ENCODE results near the gene PDS5A.
"Not testable (repeated sequence)": the region's sequence is repeated elsewhere in the genome, so short reads cannot be mapped to it uniquely, and the experiment has no call there.

The PDS5A gene

GRCh38 chr4:39873823-39874222, 103.9 kb downstream of the PDS5A start:
- H3K36me3 ChIP-seq (ENCODE audit: insufficient read depth, low read length), result peaks cover 87% of the 10 kb centered on the region
- no peaks in the 10 kb centered on the region for H3K27me3 ChIP-seq (ENCODE audit: insufficient read depth, low read length)
- no peak overlapping the region for H2AFZ ChIP-seq (ENCODE audit: low read depth, low read length)
- no peaks in the 10 kb centered on the region for H3K9me3 ChIP-seq (ENCODE audit: low read length)
- no peak overlapping the region for H3K4me3 ChIP-seq (ENCODE audit: low read length)
- no peaks in the 10 kb centered on the region for H3K4me1 ChIP-seq (ENCODE audit: insufficient read depth, low read length)

DNA sequence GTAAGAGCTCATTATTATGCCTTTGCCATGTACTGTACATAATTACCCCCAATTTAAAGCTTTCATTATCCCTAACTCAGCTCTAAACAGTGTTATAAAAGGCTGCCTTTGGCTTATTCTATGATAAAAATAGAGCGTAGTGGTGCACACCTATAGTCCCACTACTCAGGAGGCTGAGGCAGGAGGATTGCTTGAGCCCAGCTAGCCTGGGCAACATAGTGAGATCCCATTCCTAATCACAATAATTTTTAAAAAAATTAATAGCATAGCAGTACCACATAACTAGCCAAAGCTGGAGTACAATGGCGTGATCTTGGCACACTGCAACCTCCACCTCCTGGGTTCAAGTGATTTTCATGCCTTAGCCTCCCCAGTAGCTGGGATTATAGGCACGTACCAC, 112.4 kb downstream of the PDS5A start:
- H3K27me3 ChIP-seq (ENCODE audit: insufficient read depth, low read length), result no peaks in the 10 kb centered on the region
- H3K4me1 ChIP-seq (ENCODE audit: insufficient read depth, low read length), result peaks cover 8% of the 10 kb centered on the region
- peaks cover 62% of the 10 kb centered on the region for H3K36me3 ChIP-seq (ENCODE audit: insufficient read depth, low read length)
- no peaks in the 10 kb centered on the region for H3K9me3 ChIP-seq (ENCODE audit: low read length)
- no peak overlapping the region for H2AFZ ChIP-seq (ENCODE audit: low read depth, low read length)
- no peak overlapping the region for H3K4me3 ChIP-seq (ENCODE audit: low read length)

DNA sequence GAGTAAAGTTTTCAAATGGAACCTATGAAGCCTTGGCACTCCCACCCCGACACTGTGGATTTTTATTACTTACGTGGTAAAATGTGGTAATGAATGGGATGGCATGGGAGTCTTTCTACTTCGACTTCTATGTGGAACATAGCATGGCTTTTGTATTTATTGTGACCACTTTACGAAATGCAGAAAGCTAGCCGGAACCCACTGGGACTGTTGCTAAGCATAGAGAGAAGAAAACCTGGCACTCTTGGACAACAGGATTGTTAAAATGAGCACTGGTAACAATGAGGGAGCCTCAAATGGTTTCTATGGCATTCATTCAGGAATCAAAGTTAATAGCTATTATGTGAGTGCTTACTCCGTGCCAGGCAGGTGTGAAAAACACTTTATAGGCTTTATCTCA, 113.3 kb downstream of the PDS5A start:
- peaks cover 8% of the 10 kb centered on the region for H3K4me1 ChIP-seq (ENCODE audit: insufficient read depth, low read length)
- H2AFZ ChIP-seq (ENCODE audit: low read depth, low read length), result no peak overlapping the region
- no peaks in the 10 kb centered on the region for H3K27me3 ChIP-seq (ENCODE audit: insufficient read depth, low read length)
- no peak overlapping the region for H3K4me3 ChIP-seq (ENCODE audit: low read length)
- H3K36me3 ChIP-seq (ENCODE audit: insufficient read depth, low read length), result peaks cover 61% of the 10 kb centered on the region
- H3K9me3 ChIP-seq (ENCODE audit: low read length), result no peaks in the 10 kb centered on the region

DNA sequence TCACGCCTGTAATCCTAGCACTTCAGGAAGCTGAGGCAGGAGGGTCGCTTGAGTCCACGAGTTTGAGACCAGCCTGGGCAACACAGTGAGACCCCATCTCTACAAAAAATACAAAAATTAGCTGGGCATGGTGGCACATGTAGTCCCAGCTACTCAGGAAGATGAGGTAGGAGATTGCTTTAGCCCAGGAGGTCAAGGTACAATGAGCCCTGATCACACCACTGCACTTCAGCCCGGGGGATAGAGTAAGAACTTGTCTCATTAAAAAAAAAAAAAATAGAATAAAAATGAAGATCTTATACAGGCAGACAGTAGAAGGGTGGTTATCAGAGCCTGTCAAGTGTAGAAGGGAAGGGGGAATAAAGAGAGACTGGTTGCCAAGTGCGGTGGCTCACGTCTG, 116.9 kb downstream of the PDS5A start:
- Histone ChIP-seq H3K9me3 (ENCODE audit: low read length) (peaks cover 5% of the 10 kb centered on the region), H3K4me3 (ENCODE audit: low read length) (no peak overlapping the region), H3K36me3 (ENCODE audit: insufficient read depth, low read length) (peaks cover 67% of the 10 kb centered on the region), H3K27me3 (ENCODE audit: insufficient read depth, low read length) (no peaks in the 10 kb centered on the region), H3K4me1 (ENCODE audit: insufficient read depth, low read length) (peaks cover 8% of the 10 kb centered on the region), H2AFZ (ENCODE audit: low read depth, low read length) (no peak overlapping the region)

- Histone ChIP-seq H3K36me3 (ENCODE audit: insufficient read depth, low read length) (peaks cover 73% of the 10 kb centered on the region), H3K4me3 (ENCODE audit: low read length) (no peak overlapping the region)
Measured at GRCh38 chr4:39855909-39856512, 121.7 kb downstream of the PDS5A start.

DNA sequence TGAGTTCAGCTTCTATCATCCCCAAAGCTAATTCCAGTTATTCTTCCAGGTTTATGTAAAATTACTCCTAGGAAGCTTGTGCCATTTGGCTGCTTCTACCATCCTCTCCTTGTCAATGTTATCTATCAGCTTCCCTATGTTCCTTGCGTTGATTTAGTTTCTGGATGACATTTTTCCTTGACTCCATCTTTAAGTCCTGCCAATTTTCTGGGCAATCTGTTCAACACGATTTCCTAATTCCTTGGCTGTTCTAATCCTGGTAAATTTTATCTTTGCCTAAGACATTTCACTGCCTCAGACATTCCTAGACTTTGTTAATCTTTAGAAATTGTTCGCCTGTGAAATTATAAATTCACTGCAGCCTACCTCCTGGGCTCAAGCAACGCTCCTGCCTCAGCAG, 125.1 kb downstream of the PDS5A start:
- Histone ChIP-seq H3K9me3 (ENCODE audit: low read length) (peaks cover 10% of the 10 kb centered on the region), H3K4me1 (ENCODE audit: insufficient read depth, low read length) (no peaks in the 10 kb centered on the region), H3K27me3 (ENCODE audit: insufficient read depth, low read length) (no peaks in the 10 kb centered on the region), H3K36me3 (ENCODE audit: insufficient read depth, low read length) (peaks cover 60% of the 10 kb centered on the region), H2AFZ (ENCODE audit: low read depth, low read length) (no peak overlapping the region), H3K4me3 (ENCODE audit: low read length) (no peak overlapping the region)

More at GRCh38 chr4:39855909-39856512, 121.7 kb downstream of the PDS5A start:
- H3K9me3 ChIP-seq (ENCODE audit: low read length), result peaks cover 10% of the 10 kb centered on the region
- no peaks in the 10 kb centered on the region for H3K4me1 ChIP-seq (ENCODE audit: insufficient read depth, low read length)
- no peaks in the 10 kb centered on the region for H3K27me3 ChIP-seq (ENCODE audit: insufficient read depth, low read length)
- H2AFZ ChIP-seq (ENCODE audit: low read depth, low read length), result no peak overlapping the region

- Histone ChIP-seq H3K27me3 (ENCODE audit: insufficient read depth, low read length) (no peaks in the 10 kb centered on the region), H3K4me3 (ENCODE audit: low read length) (no peak overlapping the region), H3K4me1 (ENCODE audit: insufficient read depth, low read length) (no peaks in the 10 kb centered on the region), H3K9me3 (ENCODE audit: low read length) (peaks cover 4% of the 10 kb centered on the region), H2AFZ (ENCODE audit: low read depth, low read length) (no peak overlapping the region), H3K36me3 (ENCODE audit: insufficient read depth, low read length) (peaks cover 68% of the 10 kb centered on the region)
Measured at GRCh38 chr4:39850727-39851126, 127.0 kb downstream of the PDS5A start.

GRCh38 chr4:39846705-39847104, 131.0 kb downstream of the PDS5A start:
- H3K9me3 ChIP-seq (ENCODE audit: low read length), result no peaks in the 10 kb centered on the region
- peaks cover 69% of the 10 kb centered on the region for H3K36me3 ChIP-seq (ENCODE audit: insufficient read depth, low read length)
- H3K4me1 ChIP-seq (ENCODE audit: insufficient read depth, low read length), result no peaks in the 10 kb centered on the region
- H2AFZ ChIP-seq (ENCODE audit: low read depth, low read length), result no peak overlapping the region
- H3K4me3 ChIP-seq (ENCODE audit: low read length), result no peak overlapping the region
- H3K27me3 ChIP-seq (ENCODE audit: insufficient read depth, low read length), result no peaks in the 10 kb centered on the region

- no peak overlapping the region for H3K4me3 ChIP-seq (ENCODE audit: low read length)
- H3K4me1 ChIP-seq (ENCODE audit: insufficient read depth, low read length), result no peaks in the 10 kb centered on the region
- H3K36me3 ChIP-seq (ENCODE audit: insufficient read depth, low read length), result peaks cover 69% of the 10 kb centered on the region
- H3K27me3 ChIP-seq (ENCODE audit: insufficient read depth, low read length), result no peaks in the 10 kb centered on the region
- no peak overlapping the region for H2AFZ ChIP-seq (ENCODE audit: low read depth, low read length)
- H3K9me3 ChIP-seq (ENCODE audit: low read length), result no peaks in the 10 kb centered on the region
Measured at GRCh38 chr4:39846120-39846519, 131.6 kb downstream of the PDS5A start.

DNA sequence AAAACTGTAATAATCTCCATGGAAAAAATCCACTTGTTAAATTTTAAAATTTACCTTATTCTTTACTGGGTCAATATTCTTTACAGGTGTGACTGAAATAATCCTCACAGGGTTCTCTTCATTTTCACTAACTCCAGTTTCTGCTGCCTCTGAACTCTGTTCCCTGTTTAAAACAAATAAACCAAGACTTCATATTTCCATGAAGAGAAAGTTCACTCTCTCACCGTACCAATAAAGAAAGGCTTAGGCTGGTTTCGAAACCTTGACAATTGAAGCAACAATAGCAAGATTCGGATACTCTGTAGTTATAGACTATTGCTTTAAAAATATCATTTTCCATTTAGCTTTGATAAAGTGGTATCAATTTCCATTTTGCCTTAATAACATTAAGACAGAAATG, 135.8 kb downstream of the PDS5A start:
- Histone ChIP-seq H3K9me3 (ENCODE audit: low read length) (no peaks in the 10 kb centered on the region), H3K36me3 (ENCODE audit: insufficient read depth, low read length) (peaks cover 83% of the 10 kb centered on the region), H3K4me1 (ENCODE audit: insufficient read depth, low read length) (no peaks in the 10 kb centered on the region), H3K27me3 (ENCODE audit: insufficient read depth, low read length) (no peaks in the 10 kb centered on the region), H2AFZ (ENCODE audit: low read depth, low read length) (no peak overlapping the region), H3K4me3 (ENCODE audit: low read length) (no peak overlapping the region)

DNA sequence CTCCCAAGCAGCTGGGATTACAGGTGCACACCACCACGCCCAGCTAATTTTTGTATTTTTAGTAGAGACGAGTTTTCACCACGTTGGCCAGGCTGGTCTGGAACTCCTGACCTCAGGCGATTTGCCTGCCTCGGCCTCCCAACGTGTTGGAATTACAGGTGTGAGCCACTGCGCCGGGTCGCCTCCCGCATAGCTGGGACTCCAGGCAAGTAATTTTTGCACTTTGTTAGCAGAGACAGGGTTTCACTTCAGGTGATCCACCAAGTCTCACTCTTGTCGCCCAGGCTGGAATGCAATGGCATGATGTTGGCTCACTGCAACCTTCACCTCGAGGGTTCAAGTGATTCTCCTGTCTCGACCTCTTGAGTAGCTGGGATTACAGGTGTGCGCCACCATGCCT, 137.2 kb downstream of the PDS5A start:
- H3K27me3 ChIP-seq (ENCODE audit: insufficient read depth, low read length); H3K4me1 ChIP-seq (ENCODE audit: insufficient read depth, low read length); H3K9me3 ChIP-seq (ENCODE audit: low read length); H3K4me3 ChIP-seq (ENCODE audit: low read length); H2AFZ ChIP-seq (ENCODE audit: low read depth, low read length): not testable (repeated sequence)
- peaks cover 79% of the 10 kb centered on the region for H3K36me3 ChIP-seq (ENCODE audit: insufficient read depth, low read length)

GRCh38 chr4:39840027-39840426, 137.7 kb downstream of the PDS5A start:
- Histone ChIP-seq H3K36me3 (ENCODE audit: insufficient read depth, low read length) (peaks cover 79% of the 10 kb centered on the region), H3K4me3 (ENCODE audit: low read length) (no peak overlapping the region), H3K9me3 (ENCODE audit: low read length) (peaks cover 2% of the 10 kb centered on the region), H3K4me1 (ENCODE audit: insufficient read depth, low read length) (no peaks in the 10 kb centered on the region), H3K27me3 (ENCODE audit: insufficient read depth, low read length) (no peaks in the 10 kb centered on the region), H2AFZ (ENCODE audit: low read depth, low read length) (no peak overlapping the region)

GRCh38 chr4:39838431-39838830, 139.3 kb downstream of the PDS5A start:
- peaks cover 85% of the 10 kb centered on the region for H3K36me3 ChIP-seq (ENCODE audit: insufficient read depth, low read length)
- H3K9me3 ChIP-seq (ENCODE audit: low read length), result not testable (repeated sequence)

GRCh38 chr4:39834269-39834668, 143.4 kb downstream of the PDS5A start:
- H2AFZ ChIP-seq (ENCODE audit: low read depth, low read length), result no peak overlapping the region
- peaks cover 68% of the 10 kb centered on the region for H3K36me3 ChIP-seq (ENCODE audit: insufficient read depth, low read length)

More at GRCh38 chr4:39838431-39838830, 139.3 kb downstream of the PDS5A start:
- not testable (repeated sequence) for H3K4me1 ChIP-seq (ENCODE audit: insufficient read depth, low read length); H3K4me3 ChIP-seq (ENCODE audit: low read length); H2AFZ ChIP-seq (ENCODE audit: low read depth, low read length); H3K27me3 ChIP-seq (ENCODE audit: insufficient read depth, low read length)

More at GRCh38 chr4:39834269-39834668, 143.4 kb downstream of the PDS5A start:
- Histone ChIP-seq H3K9me3 (ENCODE audit: low read length) (peaks cover 2% of the 10 kb centered on the region), H3K4me3 (ENCODE audit: low read length) (no peak overlapping the region), H3K4me1 (ENCODE audit: insufficient read depth, low read length) (no peaks in the 10 kb centered on the region), H3K27me3 (ENCODE audit: insufficient read depth, low read length) (no peaks in the 10 kb centered on the region)
